HG03354 (cell line): ENCODE results near the gene NIFK.
A peak's percentile ranks its signal among the peaks of the same experiment; 100 is the strongest.
"Not testable (repeated sequence)": the region's sequence is repeated elsewhere in the genome, so short reads cannot be mapped to it uniquely, and the experiment has no call there.

ENCODE experiments used
- ATAC-seq: cut with Tn5 transposase; IDR thresholded peaks from one replicate; pipeline ENCODE4 v1.9.1; 2021; ENCODE audit warnings: mild to moderate bottlenecking; ENCODE audit not compliant: unreplicated experiment, poor library complexity, severe bottlenecking

NIFK gene

GRCh38 chr2:121735518-121736074 lies 1.1 kb downstream of the NIFK start:
- no peak for ATAC-seq

- ATAC-seq: not testable (repeated sequence)
Observed at GRCh38 chr2:121734544-121734943, 2.1 kb downstream of the NIFK start.

- no peak for ATAC-seq
Observed at GRCh38 chr2:121731366-121731765, 5.3 kb downstream of the NIFK start.

- ATAC-seq: no peak
Observed at GRCh38 chr2:121727950-121728349, 8.7 kb downstream of the NIFK start.

GRCh38 chr2:121727332-121727731 lies 9.3 kb downstream of the NIFK start:
- no peak for ATAC-seq

GRCh38 chr2:121723316-121723715 lies 13.4 kb downstream of the NIFK start:
- ATAC-seq: no peak

- no peak for ATAC-seq
Observed at GRCh38 chr2:121722479-121722878, 14.2 kb downstream of the NIFK start.

GRCh38 chr2:121721926-121722325 lies 14.7 kb downstream of the NIFK start:
- ATAC-seq: no peak

GRCh38 chr2:121717529-121717928 lies 19.1 kb downstream of the NIFK start:
- ATAC-seq: no peak

- no peak for ATAC-seq
Observed at GRCh38 chr2:121716126-121716525, 20.5 kb downstream of the NIFK start.

GRCh38 chr2:121711481-121711880 lies 25.2 kb downstream of the NIFK start:
- not testable (repeated sequence) for ATAC-seq

GRCh38 chr2:121710470-121711170 lies 26.1 kb downstream of the NIFK start:
- no peak for ATAC-seq

- no peak for ATAC-seq
Observed at GRCh38 chr2:121709776-121710469, 26.8 kb downstream of the NIFK start.

- ATAC-seq: no peak
Observed at GRCh38 chr2:121707920-121708361, 28.7 kb downstream of the NIFK start.

GRCh38 chr2:121707344-121707919 lies 29.2 kb downstream of the NIFK start:
- no peak for ATAC-seq

- no peak for ATAC-seq
Observed at GRCh38 chr2:121705958-121706357, 30.7 kb downstream of the NIFK start.

- no peak for ATAC-seq
Observed at GRCh38 chr2:121705390-121705789, 31.3 kb downstream of the NIFK start.

- not testable (repeated sequence) for ATAC-seq
Observed at GRCh38 chr2:121701761-121702160, 34.9 kb downstream of the NIFK start.

- ATAC-seq: peak; percentile 100
Observed at GRCh38 chr2:121699421-121700333, 37.0 kb downstream of the NIFK start.
